SK-N-SH (cell line): ENCODE measurements around the gene BRAT1. TPM values are rescaled to one million over a fixed set of nuclear protein-coding genes. Genes with fewer than 3 reads are reported as not detected.

ENCODE experiments used
- CTCF ChIA-PET: fragments of 300-600, 350-600 bp; formaldehyde crosslinking; extraction: SDS; loops from one replicate; lab custom pipeline; 2021; lab: Yijun Ruan, JAX
- POLR2A ChIA-PET: fragments of 350-600 bp; sonication (Branson Sonifier 250); formaldehyde crosslinking; extraction: SDS; loops from one replicate; lab custom pipeline; 2020; ENCODE audit warnings: antibody characterized with exemption, inconsistent platforms; lab: Yijun Ruan, JAX
- DNase-seq: peaks from one replicate; pipeline ENCODE4 v3.0.0; 2012
- H2AFZ ChIP-seq: fragments of 200-600 bp; sonication (generic); 2 replicates; pipeline ENCODE4 v1.8.1; 2016; ENCODE audit warnings: antibody characterized with exemption, mild to moderate bottlenecking, low read depth
- H3F3A ChIP-seq: fragments of 200-600 bp; sonication (generic); replicated peaks from 2 replicates; pipeline ENCODE3; 2016; ENCODE audit warnings: antibody characterized with exemption, mild to moderate bottlenecking; ENCODE audit not compliant: insufficient read depth
- H3K27ac ChIP-seq, 2 experiments: fragments of 200-500 bp in 1 of 2; fragments of 200-600 bp in 1 of 2; sonication (Bioruptor generic) in 1 of 2; sonication (generic), shearing (Covaris generic) in 1 of 2; 2 replicates each; pipeline versions ENCODE4 v1.5.1 to v1.6.1; 2014 to 2016; ENCODE audit warnings: low read depth in 2 of 2, inconsistent platforms in 1 of 2, low read length in 1 of 2, mild to moderate bottlenecking in 1 of 2, mixed read lengths in 1 of 2
- H3K27me3 ChIP-seq: fragments of 200-600 bp; sonication (generic), shearing (Covaris generic); 2 replicates; pipeline ENCODE4 v1.6.1; 2016; ENCODE audit warnings: mixed run types; ENCODE audit not compliant: insufficient read depth
- H3K36me3 ChIP-seq, 2 experiments: fragments of 200-500 bp in 1 of 2; fragments of 200-600 bp in 1 of 2; sonication (Bioruptor generic) in 1 of 2; sonication (generic) in 1 of 2; replicated peaks in 1 of 2; 2 replicates each; pipeline versions ENCODE3 to v1.5.1; 2014 to 2016; ENCODE audit warnings: low read length in 1 of 2, mild to moderate bottlenecking in 1 of 2; ENCODE audit not compliant: insufficient read depth in 2 of 2, control insufficient read depth in 1 of 2
- H3K4me1 ChIP-seq, 2 experiments: fragments of 200-500 bp in 1 of 2; fragments of 200-600 bp in 1 of 2; sonication (Bioruptor generic) in 1 of 2; sonication (generic), shearing (Covaris generic) in 1 of 2; 2 replicates each; pipeline versions ENCODE4 v1.5.1 to v1.6.1; 2014 to 2016; ENCODE audit warnings: low read depth in 1 of 2, low read length in 1 of 2, mixed run types in 1 of 2; ENCODE audit not compliant: insufficient read depth in 2 of 2, control insufficient read depth in 1 of 2
- H3K4me2 ChIP-seq: fragments of 200-600 bp; sonication (generic), shearing (Covaris generic); 2 replicates; pipeline ENCODE4 v1.6.1; 2017; ENCODE audit warnings: mixed run types
- H3K4me3 ChIP-seq, 2 experiments: fragments of 200-500 bp in 1 of 2; fragments of 200-600 bp in 1 of 2; sonication (Bioruptor generic) in 1 of 2; sonication (generic), shearing (Covaris generic) in 1 of 2; 2 replicates each; pipeline versions ENCODE4 v1.5.1 to v1.8.1; 2014 to 2016; ENCODE audit warnings: low read depth in 2 of 2, inconsistent platforms in 1 of 2, low read length in 1 of 2, mild to moderate bottlenecking in 1 of 2, mixed read lengths in 1 of 2, moderate library complexity in 1 of 2
- H3K79me2 ChIP-seq: fragments of 200-600 bp; sonication (generic); 2 replicates; pipeline ENCODE4 v1.8.1; 2017; ENCODE audit warnings: mild to moderate bottlenecking; ENCODE audit not compliant: insufficient read depth
- H3K9ac ChIP-seq: fragments of 200-600 bp; sonication (generic); 2 replicates; pipeline ENCODE4 v1.6.1; 2017; ENCODE audit warnings: mixed run types
- H3K9me2 ChIP-seq: fragments of 200-600 bp; sonication (generic); 2 replicates; pipeline ENCODE4 v1.6.1; 2017; ENCODE audit warnings: mixed run types
- H3K9me3 ChIP-seq: fragments of 200-600 bp; sonication (generic); 2 replicates; pipeline ENCODE4 v1.6.1; 2017; ENCODE audit warnings: mixed run types, mild to moderate bottlenecking, moderate library complexity
- H4K20me1 ChIP-seq: fragments of 200-600 bp; sonication (generic); 2 replicates; pipeline ENCODE4 v1.6.1; 2017; ENCODE audit warnings: mild to moderate bottlenecking, mixed run types; ENCODE audit not compliant: insufficient read depth
- CHD2 ChIP-seq: fragments of 150-350 bp; IDR thresholded peaks from 2 replicates; pipeline ENCODE4 v1.6.1; 2018; ENCODE audit warnings: low read length; ENCODE audit not compliant: partially characterized antibody
- EP300 ChIP-seq, 2 experiments: IDR thresholded peaks; 2 replicates each; pipeline versions ENCODE4 v1.4.0 to v1.6.1; 2012; ENCODE audit warnings: borderline replicate concordance in 1 of 2, low read depth in 1 of 2, low read length in 1 of 2
- FOXJ3 ChIP-seq: sonication (generic); formaldehyde crosslinking; IDR thresholded peaks from 2 replicates; pipeline ENCODE4 v1.5.1; 2020; ENCODE audit warnings: mild to moderate bottlenecking, missing genetic modification reagents
- FOXM1 ChIP-seq: IDR thresholded peaks from 2 replicates; pipeline ENCODE4 v1.4.0; 2012; ENCODE audit warnings: low read depth, mild to moderate bottlenecking
- GABPA ChIP-seq: IDR thresholded peaks from 2 replicates; pipeline ENCODE4 v1.4.0; 2012; ENCODE audit warnings: low read depth, mild to moderate bottlenecking
- MEF2A ChIP-seq: IDR thresholded peaks from 2 replicates; pipeline ENCODE4 v1.4.0; 2012; ENCODE audit warnings: low read depth, borderline replicate concordance
- MXI1 ChIP-seq: IDR thresholded peaks from 2 replicates; pipeline ENCODE4 v1.6.1; 2012; ENCODE audit warnings: mild to moderate bottlenecking, low read depth, low read length, improper control_type of control experiment
- POLR2AphosphoS5 ChIP-seq: IDR thresholded peaks from 2 replicates; pipeline ENCODE4 v1.6.1; 2012; ENCODE audit warnings: low read depth, low read length
- RAD21 ChIP-seq: IDR thresholded peaks from 2 replicates; pipeline ENCODE4 v1.6.1; 2012; ENCODE audit warnings: mild to moderate bottlenecking, low read length
- RCOR1 ChIP-seq: fragments of 150-350 bp; IDR thresholded peaks from 2 replicates; pipeline ENCODE4 v1.6.1; 2017; ENCODE audit warnings: antibody characterized with exemption, low read length
- RFX5 ChIP-seq: IDR thresholded peaks from 2 replicates; pipeline ENCODE4 v1.6.1; 2012; ENCODE audit warnings: mild to moderate bottlenecking, improper control_type of control experiment, low read length
- RXRA ChIP-seq: IDR thresholded peaks from 2 replicates; pipeline ENCODE4 v1.4.0; 2012; ENCODE audit warnings: low read depth, mild to moderate bottlenecking, borderline replicate concordance
- SIN3A ChIP-seq: IDR thresholded peaks from 2 replicates; pipeline ENCODE4 v1.6.1; 2012; ENCODE audit warnings: low read depth, mild to moderate bottlenecking, low read length, moderate library complexity, borderline replicate concordance
- SMC3 ChIP-seq: IDR thresholded peaks from 2 replicates; pipeline ENCODE4 v1.6.1; 2012; ENCODE audit warnings: low read depth, low read length, improper control_type of control experiment
- TAF1 ChIP-seq: IDR thresholded peaks from 2 replicates; pipeline ENCODE4 v1.6.1; 2012; ENCODE audit warnings: low read depth, mild to moderate bottlenecking, low read length, moderate library complexity, borderline replicate concordance
- TCF12 ChIP-seq: IDR thresholded peaks from 2 replicates; pipeline ENCODE4 v1.4.0; 2012
- TEAD4 ChIP-seq: IDR thresholded peaks from 2 replicates; pipeline ENCODE4 v1.4.0; 2012; ENCODE audit warnings: mild to moderate bottlenecking, borderline replicate concordance; ENCODE audit not compliant: insufficient read depth
- YY1 ChIP-seq: IDR thresholded peaks from 2 replicates; pipeline ENCODE4 v1.4.0; 2012; ENCODE audit warnings: low read depth, mild to moderate bottlenecking
- WGBS: methylation state at CpG from one replicate; pipeline ENCODE4 v1.1.6; 2017; ENCODE audit warnings: low lambda C conversion rate; 5-methylcytosine and 5-hydroxymethylcytosine counted together
- polyA plus RNA-seq, 3 experiments: library from polyadenylated mRNA; depleted of rRNA; stranded (reverse); fragments of >200 nt; gene quantifications; 2 replicates each; pipeline ENCODE4 v1.2.3, GENCODE V29; 2012
- TF ChIP-seq, protein P1 (sequence below): fragments of 200-600 bp; sonication (generic); IDR thresholded peaks from 2 replicates; pipeline ENCODE4 v1.6.1; 2017; ENCODE audit warnings: antibody characterized with exemption, mild to moderate bottlenecking, moderate library complexity
- TF ChIP-seq, protein P2 (sequence below): IDR thresholded peaks from 2 replicates; pipeline ENCODE4 v1.6.1; 2012; ENCODE audit warnings: mild to moderate bottlenecking, low read depth, low read length, moderate library complexity
- TF ChIP-seq, protein P3 (sequence below): fragments of 150-350 bp; IDR thresholded peaks from 2 replicates; pipeline ENCODE4 v1.6.1; 2017; ENCODE audit warnings: antibody characterized with exemption, low read length, low read depth, borderline replicate concordance
- TF ChIP-seq, protein P4 (sequence below): IDR thresholded peaks from 2 replicates; pipeline ENCODE4 v1.4.0; 2012; ENCODE audit warnings: low read depth

Gene BRAT1
- polyA plus RNA-seq (2012; rRNA removed), result 34.1 and 36.2 TPM in 2 replicates
- 8.3 and 16.1 TPM in 2 replicates for polyA plus RNA-seq (2012; cell fraction: cytosol; rRNA removed)
- 154 and 256 TPM in 2 replicates for polyA plus RNA-seq (2012; cell fraction: nucleus; rRNA removed)

DNA sequence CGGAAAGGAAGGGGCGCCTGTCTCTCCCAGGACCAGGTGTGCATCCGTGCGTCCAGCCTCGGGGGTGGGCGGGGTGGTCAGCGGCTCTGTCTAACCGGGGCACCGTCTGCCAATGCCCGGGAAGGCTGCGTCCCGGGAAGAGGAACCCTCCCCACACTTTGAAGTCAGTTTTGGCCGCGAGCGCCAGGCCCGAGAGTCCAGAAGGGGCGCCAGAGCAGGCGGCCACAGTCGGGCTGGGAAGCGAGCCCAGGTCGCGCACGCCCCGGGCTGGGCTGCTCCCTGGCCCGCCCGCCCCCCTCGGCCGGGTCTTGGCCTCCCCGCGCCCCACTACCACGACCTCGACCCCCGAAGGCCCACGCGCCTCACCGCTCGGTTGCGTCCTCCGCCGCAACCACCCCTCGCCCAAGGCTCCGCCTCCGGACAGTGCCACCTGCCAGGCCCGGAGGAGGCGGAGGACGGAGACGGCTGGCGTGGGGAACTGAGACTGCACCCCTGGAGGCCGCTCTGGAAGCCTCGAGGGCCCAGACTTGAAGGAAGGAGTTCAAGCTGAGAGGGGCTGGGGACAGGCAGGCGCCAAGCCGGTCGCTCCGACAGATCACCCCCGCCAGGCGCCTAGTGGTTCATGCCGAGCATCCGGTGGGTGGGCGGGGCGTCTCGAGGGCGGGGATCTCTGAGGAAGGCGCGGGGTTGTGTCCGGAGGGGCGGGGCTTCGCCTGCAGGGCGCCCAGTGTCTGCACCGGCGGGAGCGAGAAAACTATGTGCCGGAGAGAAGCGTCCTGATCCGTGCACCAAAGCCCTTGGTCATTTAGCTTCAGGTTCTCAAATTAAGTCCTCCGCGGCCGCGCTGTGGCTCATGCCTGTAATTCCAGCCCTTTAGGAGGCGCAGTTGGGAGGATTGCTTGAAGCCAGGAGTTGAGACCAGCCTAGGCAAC, at the start of gene BRAT1:
BRAT1 (minus strand) TSS at position 404 of the 932 bp plus-strand sequence. CDS start 1,093 bp downstream, outside the sequence.
- H3K4me2 ChIP-seq, result peak within 1 kb of the TSS; percentile 91
- WGBS, result under 1% methylated on average over 48 of the region's 79 CpGs
- H3K4me3 ChIP-seq, result peak within 1 kb of the TSS; percentile 61 to 87
- H3K4me1 ChIP-seq, result peaks cover 10 to 19% of the 10 kb centered on the region in 2 experiments; a peak in 3 of 4 replicates
- ChIA-PET POLR2A (interaction anchor here (0.6 to 1.4 kb wide), 5 partner anchors 10 to 215 kb away, joined by 3 to 6 read pairs (median 3); partner anchors contain the start of gene TTYH3), CTCF (interaction anchor here (0.5 to 1.9 kb wide), 17 partner anchors 10 to 939 kb away, joined by 3 to 8 read pairs (median 3); no protein-coding TSS in a partner anchor)
- H3K9me3 ChIP-seq, result no peaks in the 10 kb centered on the region
- no peaks in the 10 kb centered on the region for H3K9me2 ChIP-seq
- H4K20me1 ChIP-seq, result peaks cover 9% of the 10 kb centered on the region; the same call in 1 of the 2 replicates
- H2AFZ ChIP-seq, result peak within 1 kb of the TSS; percentile 98
- no peaks in the 10 kb centered on the region for H3K27me3 ChIP-seq
- peak within 1 kb of the TSS; percentile 96 for H3K9ac ChIP-seq
- H3K79me2 ChIP-seq, result peaks cover 46% of the 10 kb centered on the region
- peaks cover 9 to 25% of the 10 kb centered on the region in 2 experiments for H3K36me3 ChIP-seq
- H3K27ac ChIP-seq, result peak within 1 kb of the TSS; percentile 95 to 98
- H3F3A ChIP-seq, result peaks cover 13% of the 10 kb centered on the region
- DNase-seq, result peak; percentile 100
- TF ChIP-seq POLR2AphosphoS5, result peak; percentile 89
- no peak for TF ChIP-seq MEF2A
- no peak for TF ChIP-seq RXRA
- TF ChIP-seq FOXM1, result no peak
- TF ChIP-seq SIN3A, result 0 out of 2 replicates have a peak, but pooled peaks have one; percentile 42
- peak in 1 of 2 experiments; percentile 76; a peak in 1 of 4 replicates for TF ChIP-seq EP300 (IDR thresholded peaks at IDR 0.05; ENCODE audit: borderline replicate concordance in 1 of 2, low read depth in 1 of 2, low read length in 1 of 2)
- no peak for TF ChIP-seq RFX5
- peak; percentile 39; the same call in 1 of the 2 replicates for TF ChIP-seq RCOR1
- TF ChIP-seq TAF1, result peak; percentile 63
- peak; percentile 12; the same call in 1 of the 2 replicates for TF ChIP-seq SMC3
- no peak for TF ChIP-seq TCF12
- no peak for TF ChIP-seq FOXJ3 (CRISPR knock-in tag)
- TF ChIP-seq, protein P1, sequence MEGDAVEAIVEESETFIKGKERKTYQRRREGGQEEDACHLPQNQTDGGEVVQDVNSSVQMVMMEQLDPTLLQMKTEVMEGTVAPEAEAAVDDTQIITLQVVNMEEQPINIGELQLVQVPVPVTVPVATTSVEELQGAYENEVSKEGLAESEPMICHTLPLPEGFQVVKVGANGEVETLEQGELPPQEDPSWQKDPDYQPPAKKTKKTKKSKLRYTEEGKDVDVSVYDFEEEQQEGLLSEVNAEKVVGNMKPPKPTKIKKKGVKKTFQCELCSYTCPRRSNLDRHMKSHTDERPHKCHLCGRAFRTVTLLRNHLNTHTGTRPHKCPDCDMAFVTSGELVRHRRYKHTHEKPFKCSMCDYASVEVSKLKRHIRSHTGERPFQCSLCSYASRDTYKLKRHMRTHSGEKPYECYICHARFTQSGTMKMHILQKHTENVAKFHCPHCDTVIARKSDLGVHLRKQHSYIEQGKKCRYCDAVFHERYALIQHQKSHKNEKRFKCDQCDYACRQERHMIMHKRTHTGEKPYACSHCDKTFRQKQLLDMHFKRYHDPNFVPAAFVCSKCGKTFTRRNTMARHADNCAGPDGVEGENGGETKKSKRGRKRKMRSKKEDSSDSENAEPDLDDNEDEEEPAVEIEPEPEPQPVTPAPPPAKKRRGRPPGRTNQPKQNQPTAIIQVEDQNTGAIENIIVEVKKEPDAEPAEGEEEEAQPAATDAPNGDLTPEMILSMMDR, result peak; percentile 65
- TF ChIP-seq, protein P2, sequence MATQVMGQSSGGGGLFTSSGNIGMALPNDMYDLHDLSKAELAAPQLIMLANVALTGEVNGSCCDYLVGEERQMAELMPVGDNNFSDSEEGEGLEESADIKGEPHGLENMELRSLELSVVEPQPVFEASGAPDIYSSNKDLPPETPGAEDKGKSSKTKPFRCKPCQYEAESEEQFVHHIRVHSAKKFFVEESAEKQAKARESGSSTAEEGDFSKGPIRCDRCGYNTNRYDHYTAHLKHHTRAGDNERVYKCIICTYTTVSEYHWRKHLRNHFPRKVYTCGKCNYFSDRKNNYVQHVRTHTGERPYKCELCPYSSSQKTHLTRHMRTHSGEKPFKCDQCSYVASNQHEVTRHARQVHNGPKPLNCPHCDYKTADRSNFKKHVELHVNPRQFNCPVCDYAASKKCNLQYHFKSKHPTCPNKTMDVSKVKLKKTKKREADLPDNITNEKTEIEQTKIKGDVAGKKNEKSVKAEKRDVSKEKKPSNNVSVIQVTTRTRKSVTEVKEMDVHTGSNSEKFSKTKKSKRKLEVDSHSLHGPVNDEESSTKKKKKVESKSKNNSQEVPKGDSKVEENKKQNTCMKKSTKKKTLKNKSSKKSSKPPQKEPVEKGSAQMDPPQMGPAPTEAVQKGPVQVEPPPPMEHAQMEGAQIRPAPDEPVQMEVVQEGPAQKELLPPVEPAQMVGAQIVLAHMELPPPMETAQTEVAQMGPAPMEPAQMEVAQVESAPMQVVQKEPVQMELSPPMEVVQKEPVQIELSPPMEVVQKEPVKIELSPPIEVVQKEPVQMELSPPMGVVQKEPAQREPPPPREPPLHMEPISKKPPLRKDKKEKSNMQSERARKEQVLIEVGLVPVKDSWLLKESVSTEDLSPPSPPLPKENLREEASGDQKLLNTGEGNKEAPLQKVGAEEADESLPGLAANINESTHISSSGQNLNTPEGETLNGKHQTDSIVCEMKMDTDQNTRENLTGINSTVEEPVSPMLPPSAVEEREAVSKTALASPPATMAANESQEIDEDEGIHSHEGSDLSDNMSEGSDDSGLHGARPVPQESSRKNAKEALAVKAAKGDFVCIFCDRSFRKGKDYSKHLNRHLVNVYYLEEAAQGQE, result no peak
- no peak for TF ChIP-seq YY1
- no peak for TF ChIP-seq GABPA
- peak; percentile 17 for TF ChIP-seq CHD2
- no peak for TF ChIP-seq TEAD4
- TF ChIP-seq MXI1, result peak; percentile 40
- TF ChIP-seq, protein P3, sequence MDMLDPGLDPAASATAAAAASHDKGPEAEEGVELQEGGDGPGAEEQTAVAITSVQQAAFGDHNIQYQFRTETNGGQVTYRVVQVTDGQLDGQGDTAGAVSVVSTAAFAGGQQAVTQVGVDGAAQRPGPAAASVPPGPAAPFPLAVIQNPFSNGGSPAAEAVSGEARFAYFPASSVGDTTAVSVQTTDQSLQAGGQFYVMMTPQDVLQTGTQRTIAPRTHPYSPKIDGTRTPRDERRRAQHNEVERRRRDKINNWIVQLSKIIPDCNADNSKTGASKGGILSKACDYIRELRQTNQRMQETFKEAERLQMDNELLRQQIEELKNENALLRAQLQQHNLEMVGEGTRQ, result no peak
- peak; percentile 39 for TF ChIP-seq RAD21
- TF ChIP-seq, protein P4, sequence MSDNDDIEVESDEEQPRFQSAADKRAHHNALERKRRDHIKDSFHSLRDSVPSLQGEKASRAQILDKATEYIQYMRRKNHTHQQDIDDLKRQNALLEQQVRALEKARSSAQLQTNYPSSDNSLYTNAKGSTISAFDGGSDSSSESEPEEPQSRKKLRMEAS, result peak; percentile 55; the same call in 1 of the 2 replicates
